Measurements from ENCODE around the gene LCN2. TPM values are rescaled to one million over a fixed set of nuclear protein-coding genes. Genes with fewer than 3 reads are reported as not detected.

The LCN2 gene
- total and polyA plus RNA-seq, 7 experiments from 2014 or later: not detected

GRCh38 chr9:128149951-128150593, 819 bp downstream of the LCN2 start:
- no peaks in the 10 kb centered on the region for H3K36me3 Mint-ChIP-seq
- POLR2A ChIA-PET: no interaction called here
- H3K9me3 Mint-ChIP-seq: peaks cover 0 to 2% (median 0%) of the 10 kb centered on the region in 11 donors
- Histone ChIP-seq H3K4me3 (ENCODE audit: low read length) (no peak overlapping the region), H3K27ac (ENCODE audit: low read depth, low read length) (no peak overlapping the region), H3K9me3 (ENCODE audit: control insufficient read depth in 2 of 3, low read length in 3 of 3) (no peaks in the 10 kb centered on the region), H3K27me3 (ENCODE audit: control insufficient read depth in 2 of 2, insufficient read depth in 2 of 2, low read length in 2 of 2) (no peaks in the 10 kb centered on the region), H3K36me3 (ENCODE audit: control insufficient read depth in 2 of 3, insufficient read depth in 3 of 3, low read length in 3 of 3) (no peaks in the 10 kb centered on the region), H3K4me1 (ENCODE audit: control insufficient read depth in 2 of 2, insufficient read depth in 2 of 2, low read length in 2 of 2) (no peaks in the 10 kb centered on the region)
- DNase-seq (no peak), ATAC-seq (no peak)
- peak overlapping the region in 2 of 9 donors; percentile 38 to 62 for H3K27ac Mint-ChIP-seq
- CTCF ChIA-PET: no interaction called here
- intact Hi-C loops (cut with micrococcal nuclease): no loop called here
- peaks cover 0 to 7% (median 4%) of the 10 kb centered on the region in 7 donors for H3K4me1 Mint-ChIP-seq
- peaks cover 0 to 4% (median 0%) of the 10 kb centered on the region in 5 donors for H3K27me3 Mint-ChIP-seq
- no peak overlapping the region for H3K4me3 Mint-ChIP-seq

- POLR2A ChIA-PET: interaction anchor here (2.1 kb wide), 1 partner anchor 8 kb away, joined by 7 read pairs; no protein-coding TSS in a partner anchor
- intact Hi-C loops (cut with micrococcal nuclease): no loop called here
Measured at GRCh38 chr9:128150594-128151308, 1.5 kb downstream of the LCN2 start.

GRCh38 chr9:128151309-128152132, 2.3 kb downstream of the LCN2 start:
- ChIA-PET POLR2A (interaction anchor here (2.1 kb wide), 1 partner anchor 9 kb away, joined by 7 read pairs; no protein-coding TSS in a partner anchor), CTCF (no interaction called here)
- peaks cover 0 to 4% (median 0%) of the 10 kb centered on the region in 5 donors for H3K27me3 Mint-ChIP-seq
- intact Hi-C loops (cut with micrococcal nuclease): no loop called here
- no peaks in the 10 kb centered on the region for H3K36me3 Mint-ChIP-seq
- no peaks in the 10 kb centered on the region for H3K9me3 ChIP-seq (ENCODE audit: control insufficient read depth in 2 of 3, low read length in 3 of 3)
- no peaks in the 10 kb centered on the region for H3K27me3 ChIP-seq (ENCODE audit: control insufficient read depth in 2 of 2, insufficient read depth in 2 of 2, low read length in 2 of 2)
- H3K9me3 Mint-ChIP-seq: peaks cover 0 to 2% (median 0%) of the 10 kb centered on the region in 11 donors
- peaks cover 0 to 7% (median 0%) of the 10 kb centered on the region in 7 donors for H3K4me1 Mint-ChIP-seq
- no peak overlapping the region for H3K27ac Mint-ChIP-seq
- ATAC-seq: no peak
- no peak for DNase-seq
- H3K4me1 ChIP-seq (ENCODE audit: control insufficient read depth in 2 of 2, insufficient read depth in 2 of 2, low read length in 2 of 2): no peaks in the 10 kb centered on the region
- H3K4me3 Mint-ChIP-seq: no peak overlapping the region
- H3K27ac ChIP-seq (ENCODE audit: low read depth, low read length): no peak overlapping the region
- H3K4me3 ChIP-seq (ENCODE audit: low read length): no peak overlapping the region
- no peaks in the 10 kb centered on the region for H3K36me3 ChIP-seq (ENCODE audit: control insufficient read depth in 2 of 3, insufficient read depth in 3 of 3, low read length in 3 of 3)

More at GRCh38 chr9:128150594-128151308, 1.5 kb downstream of the LCN2 start:
- Mint-ChIP-seq H3K4me3 (no peak overlapping the region), H3K27ac (peak overlapping the region in 1 of 9 donors; percentile 62), H3K4me1 (peaks cover 0 to 7% (median under 1%) of the 10 kb centered on the region in 7 donors), H3K36me3 (no peaks in the 10 kb centered on the region), H3K9me3 (peaks cover 0 to 2% (median 0%) of the 10 kb centered on the region in 11 donors), H3K27me3 (peaks cover 0 to 4% (median 0%) of the 10 kb centered on the region in 5 donors)
- H3K27me3 ChIP-seq (ENCODE audit: control insufficient read depth in 2 of 2, insufficient read depth in 2 of 2, low read length in 2 of 2): no peaks in the 10 kb centered on the region
- CTCF ChIA-PET: no interaction called here
- H3K27ac ChIP-seq (ENCODE audit: low read depth, low read length): no peak overlapping the region
- no peaks in the 10 kb centered on the region for H3K36me3 ChIP-seq (ENCODE audit: control insufficient read depth in 2 of 3, insufficient read depth in 3 of 3, low read length in 3 of 3)
- H3K9me3 ChIP-seq (ENCODE audit: control insufficient read depth in 2 of 3, low read length in 3 of 3): no peaks in the 10 kb centered on the region
- DNase-seq: no peak
- no peak overlapping the region for H3K4me3 ChIP-seq (ENCODE audit: low read length)
- H3K4me1 ChIP-seq (ENCODE audit: control insufficient read depth in 2 of 2, insufficient read depth in 2 of 2, low read length in 2 of 2): no peaks in the 10 kb centered on the region
- ATAC-seq: peak; percentile 53

- DNase-seq: no peak
- CTCF ChIA-PET: interaction anchor here (0.6 kb wide), 1 partner anchor 49 kb away, joined by 3 read pairs; no protein-coding TSS in a partner anchor
- Histone ChIP-seq H3K9me3 (ENCODE audit: control insufficient read depth in 2 of 3, low read length in 3 of 3) (no peaks in the 10 kb centered on the region), H3K27ac (ENCODE audit: low read depth, low read length) (no peak overlapping the region), H3K36me3 (ENCODE audit: control insufficient read depth in 2 of 3, insufficient read depth in 3 of 3, low read length in 3 of 3) (no peaks in the 10 kb centered on the region), H3K27me3 (ENCODE audit: control insufficient read depth in 2 of 2, insufficient read depth in 2 of 2, low read length in 2 of 2) (no peaks in the 10 kb centered on the region), H3K4me1 (ENCODE audit: control insufficient read depth in 2 of 2, insufficient read depth in 2 of 2, low read length in 2 of 2) (no peaks in the 10 kb centered on the region), H3K4me3 (ENCODE audit: low read length) (no peak overlapping the region)
- no peak overlapping the region for H3K27ac Mint-ChIP-seq
- H3K36me3 Mint-ChIP-seq: no peaks in the 10 kb centered on the region
- no peak for ATAC-seq
- H3K9me3 Mint-ChIP-seq: peaks cover 0 to 2% (median 0%) of the 10 kb centered on the region in 11 donors
- intact Hi-C loops (cut with micrococcal nuclease): no loop called here
- POLR2A ChIA-PET: interaction anchor here (2.1 kb wide), 1 partner anchor 10 kb away, joined by 7 read pairs; no protein-coding TSS in a partner anchor
- H3K4me1 Mint-ChIP-seq: peaks cover 0 to 7% (median 0%) of the 10 kb centered on the region in 7 donors
- H3K27me3 Mint-ChIP-seq: peaks cover 0 to 4% (median 0%) of the 10 kb centered on the region in 5 donors
- no peak overlapping the region for H3K4me3 Mint-ChIP-seq
Measured at GRCh38 chr9:128152133-128153059, 3.1 kb downstream of the LCN2 start.

- POLR2A ChIA-PET: no interaction called here
- H3K4me3 ChIP-seq (ENCODE audit: low read length): no peak overlapping the region
- H3K4me1 Mint-ChIP-seq: peaks cover 0 to 7% (median 0%) of the 10 kb centered on the region in 7 donors
Measured at GRCh38 chr9:128153060-128153946, 4.0 kb downstream of the LCN2 start.

More at GRCh38 chr9:128153060-128153946, 4.0 kb downstream of the LCN2 start:
- Histone ChIP-seq H3K9me3 (ENCODE audit: control insufficient read depth in 2 of 3, low read length in 3 of 3) (no peaks in the 10 kb centered on the region), H3K27me3 (ENCODE audit: control insufficient read depth in 2 of 2, insufficient read depth in 2 of 2, low read length in 2 of 2) (no peaks in the 10 kb centered on the region), H3K27ac (ENCODE audit: low read depth, low read length) (no peak overlapping the region), H3K36me3 (ENCODE audit: control insufficient read depth in 2 of 3, insufficient read depth in 3 of 3, low read length in 3 of 3) (no peaks in the 10 kb centered on the region), H3K4me1 (ENCODE audit: control insufficient read depth in 2 of 2, insufficient read depth in 2 of 2, low read length in 2 of 2) (no peaks in the 10 kb centered on the region)
- no peak overlapping the region for H3K27ac Mint-ChIP-seq
- intact Hi-C loops (cut with micrococcal nuclease): no loop called here
- CTCF ChIA-PET: interaction anchor here (0.6 kb wide), 1 partner anchor 50 kb away, joined by 3 read pairs; no protein-coding TSS in a partner anchor
- ATAC-seq (no peak), DNase-seq (no peak)
- H3K27me3 Mint-ChIP-seq: peaks cover 0 to 4% (median 0%) of the 10 kb centered on the region in 5 donors
- H3K9me3 Mint-ChIP-seq: peaks cover 0 to 2% (median 0%) of the 10 kb centered on the region in 11 donors
- H3K36me3 Mint-ChIP-seq: no peaks in the 10 kb centered on the region
- no peak overlapping the region for H3K4me3 Mint-ChIP-seq

Data from naive thymus-derived CD4-positive, alpha-beta T cell (primary cell).